GM20431 (cell line): ENCODE measurements around the gene GAK.
"Not testable (repeated sequence)": the region's sequence is repeated elsewhere in the genome, so short reads cannot be mapped to it uniquely, and the experiment has no call there.

ENCODE experiments used
- in situ Hi-C: fragments of 300-500 bp; cut with MseI, MboI; formaldehyde crosslinking; loops from one replicate; pipeline ENCODE4 v1.15.0; 2020; ENCODE audit warnings: low sequenced_read_pairs; ENCODE audit not compliant: unreplicated experiment

GAK gene

GRCh38 chr4:954211-955020 lies 22.3 kb upstream of the GAK start:
- in situ Hi-C loops, result no loop called here

- in situ Hi-C loops, result no loop called here
These were observed 21.4 kb upstream of the GAK start for GRCh38 chr4:953574-953915.

GRCh38 chr4:952881-953573 lies 20.9 kb upstream of the GAK start:
- in situ Hi-C loops, result no loop called here

- in situ Hi-C loops, result no loop called here
These were observed 19.7 kb upstream of the GAK start for GRCh38 chr4:951594-952468.

- in situ Hi-C loops, result no loop called here
These were observed 19.1 kb upstream of the GAK start for GRCh38 chr4:951186-951585.

- in situ Hi-C loops, result no loop called here
These were observed 18.3 kb upstream of the GAK start for GRCh38 chr4:950136-951020.

- in situ Hi-C loops, result no loop called here
These were observed 17.5 kb upstream of the GAK start for GRCh38 chr4:949656-950055.

- in situ Hi-C loops, result no loop called here
These were observed 16.8 kb upstream of the GAK start for GRCh38 chr4:948936-949300.

GRCh38 chr4:948101-948935 lies 16.2 kb upstream of the GAK start:
- in situ Hi-C loops, result no loop called here

GRCh38 chr4:947491-947971 lies 15.4 kb upstream of the GAK start:
- in situ Hi-C loops, result no loop called here

GRCh38 chr4:946517-947471 lies 14.7 kb upstream of the GAK start:
- in situ Hi-C loops, result no loop called here

GRCh38 chr4:946103-946450 lies 14.0 kb upstream of the GAK start:
- in situ Hi-C loops, result no loop called here

- in situ Hi-C loops, result no loop called here
These were observed 13.4 kb upstream of the GAK start for GRCh38 chr4:945274-946102.

- in situ Hi-C loops, result not testable (repeated sequence)
These were observed 7.4 kb upstream of the GAK start for GRCh38 chr4:939508-939907.

GRCh38 chr4:932713-933070 lies 576 bp upstream of the GAK start:
- in situ Hi-C loops, result no loop called here

- in situ Hi-C loops, result no loop called here
These were observed 739 bp downstream of the GAK start for GRCh38 chr4:931194-931959.

GRCh38 chr4:930827-931193 lies 1.3 kb downstream of the GAK start:
- in situ Hi-C loops, result no loop called here
